Embryonic facial prominence (tissue), 1 donor: ENCODE results near the gene LAMA5.

Experiments used
- DNase-seq: peaks from one replicate; pipeline ENCODE4 v3.0.0-alpha.2; 2016; ENCODE audit errors: extremely low spot score

The LAMA5 gene

GRCh38 chr20:62266340-62266739 is 100.8 kb downstream of the LAMA5 start:
- DNase-seq = no peak

GRCh38 chr20:62265365-62265764 is 101.7 kb downstream of the LAMA5 start:
- no peak for DNase-seq

- DNase-seq = no peak
Measured at GRCh38 chr20:62263396-62263795, 103.7 kb downstream of the LAMA5 start.

- DNase-seq = no peak
Measured at GRCh38 chr20:62262064-62262463, 105.0 kb downstream of the LAMA5 start.

GRCh38 chr20:62259294-62259565 is 107.9 kb downstream of the LAMA5 start:
- no peak for DNase-seq
